H9 (cell line): Measurements from ENCODE around the gene ORAI3. TPM values are rescaled to one million over a fixed set of nuclear protein-coding genes. Genes with fewer than 3 reads are reported as not detected.

Source experiments
- DNase-seq: peaks from one replicate; pipeline ENCODE4 v3.0.0-alpha.2; 2017
- H2AFZ ChIP-seq: one replicate; pipeline ENCODE4 v1.6.1; 2013; ENCODE audit warnings: mild to moderate bottlenecking, low read length, control low read depth, moderate library complexity
- H2AK5ac ChIP-seq: 2 replicates; pipeline ENCODE4 v1.6.1; 2013; ENCODE audit warnings: low read length, control low read depth, mixed read lengths; ENCODE audit not compliant: insufficient read length
- H2BK120ac ChIP-seq: one replicate; pipeline ENCODE4 v1.6.1; 2013; ENCODE audit warnings: low read depth, mild to moderate bottlenecking, low read length, control low read depth, inconsistent platforms; ENCODE audit not compliant: poor library complexity, severe bottlenecking
- H2BK12ac ChIP-seq: 2 replicates; pipeline ENCODE4 v1.6.1; 2013; ENCODE audit warnings: low read length, control low read depth, mixed read lengths, low read depth; ENCODE audit not compliant: insufficient read length
- H2BK15ac ChIP-seq: 2 replicates; pipeline ENCODE4 v1.6.1; 2013; ENCODE audit warnings: low read depth, low read length, control low read depth
- H2BK20ac ChIP-seq: one replicate; pipeline ENCODE4 v1.6.1; 2013; ENCODE audit warnings: low read depth, mild to moderate bottlenecking, low read length, control low read depth, inconsistent platforms; ENCODE audit not compliant: poor library complexity, severe bottlenecking
- H2BK5ac ChIP-seq: 2 replicates; pipeline ENCODE4 v1.6.1; 2013; ENCODE audit warnings: low read length, control low read depth, mixed read lengths; ENCODE audit not compliant: insufficient read length
- H3K14ac ChIP-seq: 2 replicates; pipeline ENCODE4 v1.6.1; 2013; ENCODE audit warnings: low read length, control low read depth; ENCODE audit not compliant: insufficient read depth
- H3K18ac ChIP-seq: 2 replicates; pipeline ENCODE4 v1.6.1; 2013; ENCODE audit warnings: low read depth, mild to moderate bottlenecking, mixed read lengths, low read length, control low read depth; ENCODE audit not compliant: insufficient read length
- H3K23ac ChIP-seq: 2 replicates; pipeline ENCODE4 v1.6.1; 2013; ENCODE audit warnings: low read length, control low read depth, mixed read lengths, low read depth; ENCODE audit not compliant: insufficient read length
- H3K23me2 ChIP-seq: 2 replicates; pipeline ENCODE4 v1.6.1; 2013; ENCODE audit warnings: low read depth, mild to moderate bottlenecking, mixed read lengths, low read length, control low read depth; ENCODE audit not compliant: insufficient read length, poor library complexity, severe bottlenecking
- H3K27ac ChIP-seq: 2 replicates; pipeline ENCODE4 v1.5.1; 2013; ENCODE audit warnings: low read length, control low read depth, mixed read lengths, low read depth; ENCODE audit not compliant: insufficient read length
- H3K27me3 ChIP-seq: 2 replicates; pipeline ENCODE4 v1.6.1; 2013; ENCODE audit warnings: low read length, control low read depth, inconsistent platforms; ENCODE audit not compliant: insufficient read depth
- H3K4ac ChIP-seq: 2 replicates; pipeline ENCODE4 v1.6.1; 2013; ENCODE audit warnings: low read depth, mild to moderate bottlenecking, control low read depth, inconsistent platforms, low read length, moderate library complexity
- H3K4me1 ChIP-seq: 2 replicates; pipeline ENCODE4 v1.6.1; 2013; ENCODE audit warnings: low read length, control low read depth, inconsistent platforms; ENCODE audit not compliant: insufficient read depth
- H3K4me2 ChIP-seq: 2 replicates; pipeline ENCODE4 v1.6.1; 2013; ENCODE audit warnings: low read length, control low read depth, mixed read lengths; ENCODE audit not compliant: insufficient read length, insufficient read depth
- H3K56ac ChIP-seq: 2 replicates; pipeline ENCODE4 v1.6.1; 2013; ENCODE audit warnings: low read depth, mild to moderate bottlenecking, mixed read lengths, low read length, control low read depth; ENCODE audit not compliant: insufficient read length
- H3K79me1 ChIP-seq: 2 replicates; pipeline ENCODE4 v1.6.1; 2013; ENCODE audit warnings: low read depth, mild to moderate bottlenecking, moderate library complexity, low read length, control low read depth, inconsistent platforms; ENCODE audit not compliant: insufficient read depth, poor library complexity, severe bottlenecking
- H3K79me2 ChIP-seq: 2 replicates; pipeline ENCODE4 v1.6.1; 2013; ENCODE audit warnings: low read length, control low read depth, inconsistent platforms; ENCODE audit not compliant: insufficient read depth
- H3K9ac ChIP-seq: 2 replicates; pipeline ENCODE4 v1.6.1; 2013; ENCODE audit warnings: low read length, control low read depth, mixed read lengths; ENCODE audit not compliant: insufficient read length; ENCODE audit errors: extremely low read depth
- H3K9me3 ChIP-seq: one replicate; pipeline ENCODE4 v1.6.1; 2013; ENCODE audit warnings: low read depth, low read length, inconsistent platforms; ENCODE audit not compliant: control insufficient read depth
- H3T11ph ChIP-seq: one replicate; pipeline ENCODE4 v1.6.1; 2013; ENCODE audit warnings: mild to moderate bottlenecking, low read length, control low read depth, inconsistent platforms
- H4K20me1 ChIP-seq: one replicate; pipeline ENCODE4 v1.6.1; 2013; ENCODE audit not compliant: control insufficient read depth, insufficient read length, insufficient read depth
- H4K5ac ChIP-seq: 2 replicates; pipeline ENCODE4 v1.6.1; 2013; ENCODE audit warnings: low read depth, mild to moderate bottlenecking, mixed read lengths, low read length, control low read depth; ENCODE audit not compliant: insufficient read length
- H4K8ac ChIP-seq: replicated peaks from 2 replicates; pipeline ENCODE4 v1.6.1; 2013; ENCODE audit warnings: low read length, control low read depth, mixed read lengths, low read depth; ENCODE audit not compliant: insufficient read length
- H4K91ac ChIP-seq: 2 replicates; pipeline ENCODE4 v1.6.1; 2013; ENCODE audit warnings: low read depth, mild to moderate bottlenecking, moderate library complexity, mixed read lengths, low read length, control low read depth; ENCODE audit not compliant: insufficient read length
- H3K27ac Mint-ChIP-seq, 3 experiments: 2 replicates in 2 of 3; 3 replicates in 1 of 3; pipeline ENCODE4 v1.8.0; 2020 to 2021; ENCODE audit warnings: mixed read lengths in 3 of 3, mild to moderate bottlenecking in 1 of 3, moderate library complexity in 1 of 3
- H3K27me3 Mint-ChIP-seq: 2 replicates; pipeline ENCODE4 v1.8.0; 2021; ENCODE audit warnings: low read depth, mild to moderate bottlenecking, moderate library complexity, mixed read lengths
- H3K36me3 Mint-ChIP-seq, 3 experiments: 2 replicates in 2 of 3; 3 replicates in 1 of 3; pipeline ENCODE4 v1.8.0; 2020 to 2021; ENCODE audit warnings: low read depth in 3 of 3, mixed read lengths in 3 of 3; ENCODE audit not compliant: insufficient read depth in 1 of 3
- H3K4me1 Mint-ChIP-seq, 2 experiments: 2 replicates each; pipeline ENCODE4 v1.8.0; 2020; ENCODE audit warnings: mixed read lengths in 2 of 2
- H3K4me3 Mint-ChIP-seq, 2 experiments: 2 replicates in 1 of 2; 3 replicates in 1 of 2; pipeline ENCODE4 v1.8.0; 2020 to 2021; ENCODE audit warnings: mild to moderate bottlenecking in 2 of 2, mixed read lengths in 2 of 2, moderate library complexity in 1 of 2
- H3K9me3 Mint-ChIP-seq, 2 experiments: 2 replicates in 1 of 2; 3 replicates in 1 of 2; pipeline ENCODE4 v1.8.0; 2020; ENCODE audit warnings: mild to moderate bottlenecking in 2 of 2, mixed read lengths in 2 of 2, moderate library complexity in 1 of 2
- CTCF ChIP-seq: fragments of 200-600 bp; sonication (generic); conservative IDR thresholded peaks from 3 replicates; pipeline ENCODE4 v1.8.0; 2021; ENCODE audit warnings: antibody characterized with exemption, mild to moderate bottlenecking
- WGBS: extraction: QIAGEN DNeasy Blood & Tissue Kit; methylation state at CpG from one replicate; pipeline ENCODE4 v1.1.7; 2013; ENCODE audit warnings: missing lambda C conversion rate, low lambda C conversion rate, mixed read lengths; ENCODE audit not compliant: insufficient read length; ENCODE audit errors: extremely low coverage; 5-methylcytosine and 5-hydroxymethylcytosine counted together
- total RNA-seq: library from RNA; stranded (reverse); gene quantifications from 2 replicates; pipeline ENCODE4 v1.2.1, GENCODE V29; 2021

The ORAI3 gene
- total RNA-seq, 1 experiment from 2014 or later: 6.9 TPM

- H3K23ac ChIP-seq: no peak overlapping the region
- Mint-ChIP-seq H3K27ac (peak overlapping the region in 1 of 3 experiments; percentile 72; a peak in 2 of 7 replicates), H3K27me3 (no peaks in the 10 kb centered on the region), H3K36me3 (peaks cover 52 to 82% (median 74%) of the 10 kb centered on the region in 3 experiments), H3K4me1 (no peaks in the 10 kb centered on the region), H3K9me3 (no peaks in the 10 kb centered on the region; a peak in 1 of 5 replicates), H3K4me3 (no peak overlapping the region)
- no peaks in the 10 kb centered on the region for H3K9me3 ChIP-seq
- no peaks in the 10 kb centered on the region for H3K27me3 ChIP-seq
- H2AFZ ChIP-seq: no peak overlapping the region
- H2BK12ac ChIP-seq: no peak overlapping the region
- H2BK120ac ChIP-seq: no peak overlapping the region
- H2BK20ac ChIP-seq: no peak overlapping the region
- H3K18ac ChIP-seq: no peak overlapping the region
- no peaks in the 10 kb centered on the region for H3K79me1 ChIP-seq
- H2BK5ac ChIP-seq: no peak overlapping the region
- no peak overlapping the region for H3K56ac ChIP-seq
- WGBS: no CpG with 5 or more reads among the region's 17 CpGs
- TF ChIP-seq CTCF: peak; percentile 78
- H4K91ac ChIP-seq: no peak overlapping the region
- DNase-seq: peak; percentile 71
- no peak overlapping the region for H4K8ac ChIP-seq
- H3K23me2 ChIP-seq: no peaks in the 10 kb centered on the region
- no peak overlapping the region for H3T11ph ChIP-seq
- H3K79me2 ChIP-seq: no peaks in the 10 kb centered on the region
- H4K5ac ChIP-seq: no peak overlapping the region
- H3K4me2 ChIP-seq: no peak overlapping the region
- H3K4ac ChIP-seq: no peak overlapping the region
- no peaks in the 10 kb centered on the region for H3K4me1 ChIP-seq
- no peak overlapping the region for H2AK5ac ChIP-seq
- H4K20me1 ChIP-seq: peaks cover 2% of the 10 kb centered on the region
- H2BK15ac ChIP-seq: no peak overlapping the region
- H3K14ac ChIP-seq: no peak overlapping the region
- H3K9ac ChIP-seq: no peak overlapping the region
- no peak overlapping the region for H3K27ac ChIP-seq
Measured at GRCh38 chr16:30977502-30977901, 28.6 kb downstream of the ORAI3 start.
